ENCODE measurements around the gene EIF3B. TPM values are rescaled to one million over a fixed set of nuclear protein-coding genes. Genes with fewer than 3 reads are reported as not detected.
A peak's percentile ranks its signal among the peaks of the same experiment; 100 is the strongest.
"Not testable (repeated sequence)": the region's sequence is repeated elsewhere in the genome, so short reads cannot be mapped to it uniquely, and the experiment has no call there.

EIF3B gene
- total and polyA plus RNA-seq, 12 donors, result 81.4 to 183 (median 110) TPM

DNA sequence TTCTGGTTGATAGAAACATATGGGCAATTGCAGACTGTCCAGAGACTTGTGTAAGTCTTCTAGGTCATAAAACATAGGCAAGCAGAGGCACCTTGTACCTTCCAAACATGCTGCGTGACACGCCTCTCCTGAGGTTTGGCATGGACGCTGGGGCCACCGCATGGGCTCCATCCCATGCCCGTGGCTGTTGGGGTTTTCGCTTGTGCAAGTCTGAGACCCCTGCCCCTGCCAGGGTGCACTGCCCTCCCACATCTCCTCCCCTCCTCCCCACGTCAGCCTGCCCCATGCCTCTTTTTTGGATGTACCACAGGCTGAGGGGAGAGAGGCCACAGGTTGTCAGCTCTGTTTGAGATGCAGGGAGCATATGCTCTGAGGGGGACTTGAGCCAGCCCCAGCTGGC, 19.0 kb downstream of the EIF3B start:
- no peak overlapping the region for H3K27ac ChIP-seq
- no peak for TF ChIP-seq POLR2A (IDR thresholded peaks at IDR 0.05)
- no peak for DNase-seq
- WGBS, 4 donors, result 91 to 98% (median 92%) methylated on average over 6 to 7 of the region's 7 CpGs
- no peaks in the 10 kb centered on the region for H3K9me3 ChIP-seq (replicated peaks in 1 of 3)
- intact Hi-C loops (cut with DNase I), result no loop called here
- H3K4me3 ChIP-seq, result no peak overlapping the region
- H3K4me1 ChIP-seq (replicated peaks in 1 of 2), result peaks cover 0 to 8% of the 10 kb centered on the region in 2 donors
- peaks cover 0 to 91% of the 10 kb centered on the region in 2 donors for H3K36me3 ChIP-seq (replicated peaks in 1 of 2)
- no peaks in the 10 kb centered on the region for H3K27me3 ChIP-seq

DNA sequence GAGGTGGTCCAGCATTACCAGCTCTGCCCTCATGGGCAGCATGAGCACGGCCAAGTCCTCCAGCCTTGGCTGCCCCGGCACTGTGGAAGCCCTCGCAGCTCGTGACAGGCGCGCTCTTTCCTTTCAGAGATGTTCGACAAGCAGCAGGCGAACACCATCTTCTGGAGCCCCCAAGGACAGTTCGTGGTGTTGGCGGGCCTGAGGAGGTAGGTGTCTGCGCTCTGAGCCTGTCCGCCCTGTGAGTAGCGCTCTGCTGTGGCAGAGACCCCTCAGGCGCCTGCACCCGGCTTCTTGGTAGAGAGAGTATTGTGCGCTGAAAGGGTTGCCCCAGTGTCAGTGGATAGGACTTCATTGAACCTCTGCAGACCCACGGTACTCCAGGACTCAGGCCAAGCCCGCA, 19.8 kb downstream of the EIF3B start:
- no peak overlapping the region for H3K27ac ChIP-seq
- no peak for DNase-seq
- intact Hi-C loops (cut with DNase I), result no loop called here
- WGBS, 4 donors, result 93 to 98% (median 95%) methylated on average over 12 to 18 of the region's 18 CpGs
- TF ChIP-seq POLR2A (IDR thresholded peaks at IDR 0.05), result no peak
- TF ChIP-seq, protein P1, sequence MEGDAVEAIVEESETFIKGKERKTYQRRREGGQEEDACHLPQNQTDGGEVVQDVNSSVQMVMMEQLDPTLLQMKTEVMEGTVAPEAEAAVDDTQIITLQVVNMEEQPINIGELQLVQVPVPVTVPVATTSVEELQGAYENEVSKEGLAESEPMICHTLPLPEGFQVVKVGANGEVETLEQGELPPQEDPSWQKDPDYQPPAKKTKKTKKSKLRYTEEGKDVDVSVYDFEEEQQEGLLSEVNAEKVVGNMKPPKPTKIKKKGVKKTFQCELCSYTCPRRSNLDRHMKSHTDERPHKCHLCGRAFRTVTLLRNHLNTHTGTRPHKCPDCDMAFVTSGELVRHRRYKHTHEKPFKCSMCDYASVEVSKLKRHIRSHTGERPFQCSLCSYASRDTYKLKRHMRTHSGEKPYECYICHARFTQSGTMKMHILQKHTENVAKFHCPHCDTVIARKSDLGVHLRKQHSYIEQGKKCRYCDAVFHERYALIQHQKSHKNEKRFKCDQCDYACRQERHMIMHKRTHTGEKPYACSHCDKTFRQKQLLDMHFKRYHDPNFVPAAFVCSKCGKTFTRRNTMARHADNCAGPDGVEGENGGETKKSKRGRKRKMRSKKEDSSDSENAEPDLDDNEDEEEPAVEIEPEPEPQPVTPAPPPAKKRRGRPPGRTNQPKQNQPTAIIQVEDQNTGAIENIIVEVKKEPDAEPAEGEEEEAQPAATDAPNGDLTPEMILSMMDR (IDR thresholded peaks at IDR 0.05), result no peak
- no peaks in the 10 kb centered on the region for H3K27me3 ChIP-seq
- H3K4me1 ChIP-seq (replicated peaks in 1 of 2), result peaks cover 0 to 8% of the 10 kb centered on the region in 2 donors
- H3K4me3 ChIP-seq, result no peak overlapping the region
- no peaks in the 10 kb centered on the region for H3K9me3 ChIP-seq (replicated peaks in 1 of 3)
- peaks cover 0 to 91% of the 10 kb centered on the region in 2 donors for H3K36me3 ChIP-seq (replicated peaks in 1 of 2)

DNA sequence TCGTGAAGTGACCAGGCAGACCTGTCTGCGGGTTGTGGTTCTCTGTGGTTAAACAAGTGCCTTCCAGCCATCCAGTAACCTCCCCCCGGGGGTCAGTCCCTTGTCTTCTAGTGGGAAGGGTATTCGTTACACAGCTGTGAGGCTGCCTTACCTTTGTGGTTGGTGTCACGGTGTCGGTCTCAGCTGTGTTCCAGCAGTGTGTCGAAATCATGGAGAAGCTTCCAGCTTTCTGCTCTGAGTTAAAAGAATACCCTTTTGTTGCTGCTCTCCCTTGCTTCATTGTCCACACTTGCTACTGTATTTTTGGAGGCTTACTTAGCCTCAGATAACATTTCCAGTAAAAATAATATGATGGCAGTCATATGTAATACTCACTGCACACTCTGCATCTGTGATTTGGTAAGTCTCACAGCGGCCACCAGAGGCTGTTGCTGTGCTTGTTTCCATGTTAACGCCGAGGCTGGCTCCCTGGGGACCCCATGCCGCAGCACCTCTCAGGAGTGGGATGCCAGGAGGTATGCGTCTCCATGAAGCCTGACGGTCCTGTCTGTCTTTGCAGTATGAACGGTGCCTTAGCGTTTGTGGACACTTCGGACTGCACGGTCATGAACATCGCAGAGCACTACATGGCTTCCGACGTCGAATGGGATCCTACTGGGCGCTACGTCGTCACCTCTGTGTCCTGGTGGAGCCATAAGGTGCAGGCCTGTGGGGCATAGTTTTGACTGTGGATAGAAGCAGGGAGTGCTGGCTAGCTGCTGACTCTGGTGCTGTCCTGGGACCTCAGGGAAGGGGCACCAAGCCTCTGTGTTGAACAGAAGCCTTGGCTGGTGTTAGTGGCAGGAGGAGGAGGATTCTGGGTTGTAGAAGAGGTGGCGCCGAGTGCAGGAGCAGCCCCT, 20.5 kb downstream of the EIF3B start:
- intact Hi-C loops (cut with DNase I), result no loop called here
- Histone ChIP-seq H3K4me3 (no peak overlapping the region), H3K27me3 (no peaks in the 10 kb centered on the region), H3K36me3 (replicated peaks in 1 of 2) (peaks cover 0 to 91% of the 10 kb centered on the region in 2 donors), H3K27ac (no peak overlapping the region), H3K9me3 (replicated peaks in 1 of 3) (no peaks in the 10 kb centered on the region), H3K4me1 (replicated peaks in 1 of 2) (peaks cover 0 to 8% of the 10 kb centered on the region in 2 donors)
- TF ChIP-seq, protein P1 (IDR thresholded peaks at IDR 0.05), result no peak
- TF ChIP-seq POLR2A (IDR thresholded peaks at IDR 0.05), result no peak
- DNase-seq, result no peak
- 89 to 97% (median 90%) methylated on average over 17 to 26 of the region's 26 CpGs for WGBS, 4 donors

DNA sequence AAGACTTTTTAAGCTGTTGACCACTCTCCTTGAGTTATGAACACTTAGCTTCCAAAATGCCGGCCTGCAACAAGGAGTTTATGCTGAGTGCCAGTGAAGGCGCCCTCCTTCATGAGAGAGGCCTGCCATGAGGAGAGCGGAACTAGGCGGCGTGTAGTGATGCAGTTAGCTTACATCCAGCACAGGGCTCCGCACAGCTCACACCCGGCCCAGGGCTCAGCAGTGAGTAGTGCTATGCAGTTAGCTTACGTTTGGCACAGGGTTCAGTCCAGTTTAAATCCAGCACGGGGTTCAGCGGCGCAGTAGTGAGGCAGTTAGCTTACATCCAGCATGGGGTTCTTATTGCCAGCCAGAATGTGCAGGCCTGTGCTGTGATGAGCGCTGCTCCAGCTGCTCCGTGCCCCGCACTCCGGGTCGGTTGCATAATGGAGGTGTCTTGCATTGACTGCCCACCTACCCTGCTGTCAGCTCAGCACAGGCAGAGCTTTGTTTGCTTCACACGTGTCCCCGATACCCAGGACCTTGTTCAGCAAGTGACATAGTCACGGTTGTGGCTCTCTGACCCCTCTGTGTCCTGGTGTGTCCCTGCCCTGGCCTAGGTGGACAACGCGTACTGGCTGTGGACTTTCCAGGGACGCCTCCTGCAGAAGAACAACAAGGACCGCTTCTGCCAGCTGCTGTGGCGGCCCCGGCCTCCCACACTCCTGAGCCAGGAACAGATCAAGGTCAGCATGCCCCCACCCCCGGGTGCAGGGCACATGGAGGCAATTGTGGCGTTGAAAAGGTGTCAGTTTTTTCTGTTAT, 21.9 kb downstream of the EIF3B start:
- peak overlapping the region in 1 of 5 donors; percentile 6 for H3K27ac ChIP-seq
- intact Hi-C loops (cut with DNase I), result no loop called here
- H3K4me1 ChIP-seq (replicated peaks in 1 of 2), result peaks cover 0 to 8% of the 10 kb centered on the region in 2 donors
- peak in 5 of 7 donors; percentile 34 to 72 (median 62) for DNase-seq
- WGBS, 4 donors, result 67 to 85% (median 74%) methylated on average over 12 to 27 of the region's 27 CpGs
- H3K27me3 ChIP-seq, result no peaks in the 10 kb centered on the region
- TF ChIP-seq, protein P1 (IDR thresholded peaks at IDR 0.05), result no peak
- no peak for TF ChIP-seq POLR2A (IDR thresholded peaks at IDR 0.05)
- peaks cover 0 to 91% of the 10 kb centered on the region in 2 donors for H3K36me3 ChIP-seq (replicated peaks in 1 of 2)
- H3K9me3 ChIP-seq (replicated peaks in 1 of 3), result no peaks in the 10 kb centered on the region
- H3K4me3 ChIP-seq, result no peak overlapping the region

DNA sequence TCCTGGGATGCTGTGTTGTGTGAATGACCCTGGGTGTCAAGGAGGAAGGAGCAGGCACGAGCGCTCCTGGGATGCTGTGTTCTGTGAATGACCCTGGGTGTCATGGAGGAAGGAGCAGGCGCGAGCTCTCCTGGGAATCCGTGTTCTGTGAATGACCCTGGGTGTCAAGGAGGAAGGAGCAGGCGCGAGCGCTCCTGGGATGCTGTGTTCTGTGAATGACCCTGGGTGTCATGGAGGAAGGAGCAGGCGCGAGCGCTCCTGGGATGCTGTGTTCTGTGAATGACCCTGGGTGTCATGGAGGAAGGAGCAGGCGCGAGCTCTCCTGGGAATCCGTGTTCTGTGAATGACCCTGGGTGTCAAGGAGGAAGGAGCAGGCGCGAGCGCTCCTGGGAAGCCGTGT, 22.9 kb downstream of the EIF3B start:
- H3K9me3 ChIP-seq (replicated peaks in 1 of 3); H3K27me3 ChIP-seq; H3K4me3 ChIP-seq; intact Hi-C loops (cut with DNase I); H3K27ac ChIP-seq; H3K4me1 ChIP-seq (replicated peaks in 1 of 2): not testable (repeated sequence)
- H3K36me3 ChIP-seq (replicated peaks in 1 of 2), result peaks cover 0 to 82% of the 10 kb centered on the region in 2 donors
- 83 to 90% (median 86%) methylated on average over 5 to 15 of the region's 18 CpGs for WGBS, 4 donors
- DNase-seq, result peak in 3 of 7 donors; percentile 48 to 78 (median 72)

DNA sequence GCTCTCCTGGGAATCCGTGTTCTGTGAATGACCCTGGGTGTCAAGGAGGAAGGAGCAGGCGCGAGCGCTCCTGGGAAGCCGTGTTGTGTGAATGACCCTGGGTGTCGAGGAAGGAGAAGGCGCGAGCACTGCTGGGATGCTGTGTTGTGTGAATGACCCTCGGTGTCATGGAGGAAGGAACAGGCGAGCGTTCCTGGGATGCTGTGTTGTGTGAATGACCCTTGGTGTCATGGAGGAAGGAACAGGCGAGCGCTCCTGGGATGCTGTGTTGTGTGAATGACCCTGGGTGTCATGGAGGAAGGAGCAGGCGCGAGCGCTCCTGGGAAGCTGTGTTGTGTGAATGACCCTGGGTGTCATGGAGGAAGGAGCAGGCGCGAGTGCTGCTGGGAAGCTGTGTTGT, 23.5 kb downstream of the EIF3B start:
- WGBS, 4 donors, result 75 to 88% (median 86%) methylated on average over 12 to 15 of the region's 18 CpGs
- intact Hi-C loops (cut with DNase I); H3K27ac ChIP-seq; H3K9me3 ChIP-seq (replicated peaks in 1 of 3); H3K27me3 ChIP-seq; H3K4me3 ChIP-seq; H3K4me1 ChIP-seq (replicated peaks in 1 of 2); DNase-seq: not testable (repeated sequence)
- peaks cover 0 to 75% of the 10 kb centered on the region in 2 donors for H3K36me3 ChIP-seq (replicated peaks in 1 of 2)

All from adrenal gland (tissue), 12 donors.